NCI-H2171 (cell line): ENCODE measurements around the gene SIK1.

Source experiments
- DNase-seq: peaks from one replicate; lab custom pipeline; 2025; lab: John Stamatoyannopoulos, UW

SIK1 gene

GRCh38 chr21:43367296-43367695 is 59.6 kb downstream of the SIK1 start:
- peak; percentile 56 for DNase-seq

- DNase-seq, result no peak
Observed at GRCh38 chr21:43366656-43367055, 60.3 kb downstream of the SIK1 start.

- DNase-seq, result no peak
Observed at GRCh38 chr21:43365611-43366426, 61.1 kb downstream of the SIK1 start.

GRCh38 chr21:43364851-43365424 is 62.0 kb downstream of the SIK1 start:
- peak; percentile 38 for DNase-seq
